ENCODE results near the gene MEGF10.
"Not testable (repeated sequence)": the region's sequence is repeated elsewhere in the genome, so short reads cannot be mapped to it uniquely, and the experiment has no call there.

MEGF10 gene

GRCh38 chr5:127290019-127290945, at the start of gene MEGF10:
Gene MEGF10, plus strand, starts transcription at chr5:127290796. Its CDS starts 40,513 bp downstream, at chr5:127331309.
- peak; percentile 68 for DNase-seq

- no peak for DNase-seq
Observed at GRCh38 chr5:127243011-127243410, 47.6 kb upstream of the MEGF10 start.

GRCh38 chr5:127254729-127255284, 35.8 kb upstream of the MEGF10 start:
- DNase-seq = no peak

GRCh38 chr5:127256886-127257597, 33.6 kb upstream of the MEGF10 start:
- no peak for DNase-seq

DNA sequence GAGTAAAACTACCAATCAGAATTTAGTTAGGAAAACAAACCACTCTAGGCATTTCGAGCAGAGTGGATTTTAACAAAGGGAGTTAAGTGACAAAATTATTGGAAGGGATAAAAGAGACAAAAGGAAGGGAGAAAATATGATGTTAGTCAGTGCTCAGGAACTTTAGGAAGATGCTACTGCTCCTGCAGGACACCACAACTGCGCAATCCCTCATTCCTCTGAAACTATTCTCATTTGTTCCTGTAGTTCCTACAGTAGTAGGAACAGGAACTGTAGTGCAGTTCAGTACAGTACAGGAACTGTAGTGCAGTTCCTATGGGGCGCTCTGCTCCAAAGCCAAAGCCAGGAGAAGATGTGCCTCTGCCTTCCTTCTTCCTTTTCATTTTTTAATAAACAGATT, 29.9 kb upstream of the MEGF10 start:
- DNase-seq = no peak

- not testable (repeated sequence) for DNase-seq
Observed at GRCh38 chr5:127265473-127265872, 25.1 kb upstream of the MEGF10 start.

DNA sequence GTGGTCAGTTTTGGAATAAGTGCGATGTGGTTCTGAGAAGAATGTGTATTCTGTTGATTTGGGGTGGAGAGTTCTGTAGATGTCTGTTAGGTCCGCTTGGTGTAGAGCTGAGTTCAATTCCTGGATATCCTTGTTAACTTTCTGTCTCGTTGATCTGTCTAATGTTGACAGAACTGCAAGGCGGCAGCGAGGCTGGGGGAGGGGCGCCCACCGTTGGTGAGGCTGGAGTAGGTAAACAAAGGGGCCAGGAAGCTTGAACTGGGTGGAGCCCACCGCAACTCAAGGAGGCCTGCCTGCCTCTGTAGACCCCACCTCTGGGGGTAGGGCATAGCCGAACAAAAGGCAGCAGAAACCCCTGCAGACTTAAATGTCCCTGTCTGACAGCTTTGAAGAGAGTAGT, 22.3 kb upstream of the MEGF10 start:
- DNase-seq = not testable (repeated sequence)

GRCh38 chr5:127270713-127271112, 19.9 kb upstream of the MEGF10 start:
- DNase-seq = not testable (repeated sequence)

DNA sequence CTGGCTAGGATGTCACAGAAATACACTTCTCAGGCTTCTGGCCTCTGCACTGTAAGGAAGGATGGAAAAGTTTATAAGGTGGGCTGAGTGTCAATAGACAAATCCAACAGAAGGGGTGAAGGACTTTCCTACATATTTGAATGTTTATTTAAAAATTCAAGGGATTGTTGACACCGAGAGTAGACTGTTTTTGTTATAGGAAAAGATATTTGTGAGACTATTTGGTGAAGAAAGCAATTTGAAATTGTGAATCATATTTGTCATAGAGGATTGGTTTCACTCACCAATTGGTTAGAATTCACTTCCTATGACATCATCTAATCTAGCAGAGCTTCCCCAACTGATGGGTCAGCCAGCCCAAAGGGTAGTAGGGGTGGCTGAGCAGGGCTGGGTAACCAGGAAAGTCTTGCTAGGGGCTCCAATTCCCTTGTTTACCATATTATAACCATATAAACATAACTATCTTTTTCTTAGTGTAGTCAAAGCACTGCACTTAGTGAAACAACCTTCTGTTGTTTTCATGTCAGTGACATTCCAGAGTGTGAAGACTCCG, 14.9 kb upstream of the MEGF10 start:
- DNase-seq = no peak

DNA sequence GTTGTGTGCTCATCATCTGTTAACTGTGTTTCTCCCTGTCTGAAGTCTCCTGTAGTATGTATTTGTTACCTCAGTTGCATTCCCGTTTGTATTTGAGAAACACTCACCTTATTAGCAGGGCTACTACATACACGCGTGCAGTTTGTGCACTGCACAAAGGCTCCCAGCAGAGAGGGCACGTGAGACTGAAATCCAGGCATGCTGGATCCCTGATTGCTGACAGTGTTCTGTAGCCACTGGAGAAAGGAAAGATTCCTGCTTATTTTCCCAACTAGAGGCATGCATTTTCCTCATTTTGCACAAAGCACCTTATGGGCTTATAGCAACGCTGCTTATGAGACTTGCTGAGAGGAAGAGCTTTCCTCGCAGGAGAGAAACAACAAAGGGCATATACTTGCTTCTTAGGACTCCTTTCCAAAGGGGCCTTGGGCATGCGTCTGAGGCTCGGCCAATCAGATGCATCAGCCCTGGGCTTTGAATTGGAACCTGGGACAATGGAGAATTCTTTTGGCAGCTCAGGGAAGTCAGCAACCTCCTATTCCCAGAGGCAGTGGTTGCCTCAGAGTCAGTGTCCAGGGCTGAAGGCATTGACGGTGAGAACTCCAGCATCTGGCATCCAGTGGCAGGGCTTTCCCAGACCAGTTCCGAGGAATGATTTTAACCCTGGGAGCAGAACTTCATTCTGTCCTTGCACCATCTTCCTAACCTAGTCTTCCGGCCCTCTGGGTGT, 9.9 kb upstream of the MEGF10 start:
- DNase-seq = peak; percentile 20

DNA sequence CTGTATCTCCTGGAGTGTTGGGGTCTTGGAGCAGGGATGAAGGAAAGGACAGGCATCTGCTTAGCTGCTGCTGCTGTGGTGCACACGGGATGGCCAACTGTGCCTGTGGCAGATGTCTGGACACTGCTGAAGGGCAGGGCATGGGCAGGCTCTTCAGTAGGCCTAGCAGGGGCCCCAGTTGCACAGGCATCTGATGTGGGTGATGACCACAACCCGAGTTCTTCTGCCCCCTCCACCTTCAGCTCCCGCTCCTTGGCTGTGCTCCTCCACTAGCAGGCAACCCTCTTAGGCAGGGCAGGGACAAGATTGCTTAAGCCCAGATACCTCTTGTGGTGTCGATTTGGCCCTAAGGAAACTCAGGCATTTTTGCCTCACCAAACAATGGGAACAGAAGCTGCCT, 9.0 kb upstream of the MEGF10 start:
- no peak for DNase-seq

DNA sequence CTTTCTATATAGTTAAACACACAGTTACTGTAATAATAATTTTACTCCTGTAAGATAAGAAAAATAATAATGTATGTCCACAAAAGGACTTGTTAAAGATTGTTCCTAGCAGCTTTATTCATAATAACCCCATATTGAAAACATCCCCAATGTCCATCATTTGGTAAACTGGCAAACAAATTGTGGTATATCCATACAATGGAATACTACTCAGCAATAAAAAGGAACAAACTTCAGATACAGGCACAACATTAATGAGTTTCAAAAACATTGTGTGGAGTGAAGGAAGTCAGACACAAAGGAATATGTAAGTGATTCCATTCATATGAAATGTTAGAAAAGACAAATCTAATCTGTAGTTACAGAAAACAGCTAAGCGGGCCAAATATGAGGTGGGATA, 1.9 kb upstream of the MEGF10 start:
- DNase-seq = no peak

GRCh38 chr5:127290946-127291693, 524 bp downstream of the MEGF10 start:
- no peak for DNase-seq

DNA sequence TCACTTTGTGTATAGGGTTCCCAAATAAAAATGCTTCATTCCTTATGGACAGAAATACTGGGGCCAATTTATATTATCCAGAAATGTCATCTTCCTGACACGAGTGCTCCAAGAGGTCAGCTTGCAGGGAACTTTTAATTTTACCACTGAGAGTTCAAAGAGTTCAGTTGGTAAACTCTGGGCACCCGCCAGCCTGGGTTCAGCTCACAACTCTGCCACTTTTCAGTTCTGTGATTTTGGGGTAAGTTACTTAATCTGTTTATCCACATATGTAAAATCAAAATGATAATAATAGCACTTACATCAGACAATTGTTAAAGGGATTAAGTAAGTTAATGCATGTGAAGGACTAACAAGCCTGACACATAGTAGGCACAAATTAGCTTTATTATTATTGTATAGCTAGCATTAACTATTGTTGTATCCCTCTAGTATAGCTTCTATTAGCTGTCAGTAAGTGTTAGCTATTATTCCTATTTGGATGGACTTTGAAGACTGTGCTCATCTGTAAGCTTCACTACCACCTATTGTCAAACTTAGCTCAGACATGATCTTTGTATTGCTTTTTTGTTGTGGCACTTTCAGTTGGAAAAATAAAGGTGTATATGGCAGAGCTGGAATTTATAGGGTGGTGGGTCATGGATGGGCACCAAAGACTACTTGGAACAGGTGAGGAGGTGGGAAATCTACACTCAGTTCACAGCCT, 1.6 kb downstream of the MEGF10 start:
- no peak for DNase-seq

- no peak for DNase-seq
Observed at GRCh38 chr5:127293373-127293772, 2.8 kb downstream of the MEGF10 start.

DNA sequence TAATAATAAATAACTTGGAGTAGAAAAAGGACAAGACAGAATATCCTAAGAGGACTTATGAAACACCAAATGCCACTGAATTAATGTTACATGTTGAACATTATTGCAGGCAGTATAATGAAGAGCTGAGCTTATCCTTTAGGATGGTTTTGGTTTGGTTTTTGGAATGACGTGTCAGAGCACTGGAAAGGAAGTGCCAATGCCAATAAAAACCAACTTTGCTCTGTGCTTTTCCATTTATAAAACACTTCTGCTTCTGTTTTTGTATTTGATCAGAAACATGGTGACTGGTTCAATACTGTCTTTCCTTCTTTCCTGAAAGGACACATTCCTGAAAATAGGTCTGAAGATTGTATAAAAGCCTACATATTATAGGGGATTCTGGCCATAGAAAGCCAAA, 4.2 kb downstream of the MEGF10 start:
- no peak for DNase-seq

DNA sequence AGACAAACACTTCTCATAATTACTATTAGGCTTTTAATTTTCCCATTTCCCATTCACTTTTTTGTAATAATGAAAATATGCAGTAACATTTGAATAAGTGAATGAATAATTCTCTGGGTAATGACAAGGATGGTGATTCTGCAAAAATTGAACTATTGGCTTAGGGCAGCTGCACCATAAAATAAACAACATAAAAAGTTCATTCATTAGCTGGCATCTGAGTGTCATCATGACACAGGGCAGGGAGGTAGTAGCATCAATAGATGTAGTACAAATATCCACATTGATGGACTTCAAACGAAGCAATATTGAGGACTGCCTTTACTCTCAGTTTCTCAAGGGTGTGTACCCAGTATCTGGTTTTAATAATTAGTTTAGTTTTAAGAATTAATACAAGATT, 4.9 kb downstream of the MEGF10 start:
- DNase-seq = no peak

GRCh38 chr5:127296321-127296720, 5.7 kb downstream of the MEGF10 start:
- no peak for DNase-seq

GRCh38 chr5:127296894-127297293, 6.3 kb downstream of the MEGF10 start:
- not testable (repeated sequence) for DNase-seq

DNA sequence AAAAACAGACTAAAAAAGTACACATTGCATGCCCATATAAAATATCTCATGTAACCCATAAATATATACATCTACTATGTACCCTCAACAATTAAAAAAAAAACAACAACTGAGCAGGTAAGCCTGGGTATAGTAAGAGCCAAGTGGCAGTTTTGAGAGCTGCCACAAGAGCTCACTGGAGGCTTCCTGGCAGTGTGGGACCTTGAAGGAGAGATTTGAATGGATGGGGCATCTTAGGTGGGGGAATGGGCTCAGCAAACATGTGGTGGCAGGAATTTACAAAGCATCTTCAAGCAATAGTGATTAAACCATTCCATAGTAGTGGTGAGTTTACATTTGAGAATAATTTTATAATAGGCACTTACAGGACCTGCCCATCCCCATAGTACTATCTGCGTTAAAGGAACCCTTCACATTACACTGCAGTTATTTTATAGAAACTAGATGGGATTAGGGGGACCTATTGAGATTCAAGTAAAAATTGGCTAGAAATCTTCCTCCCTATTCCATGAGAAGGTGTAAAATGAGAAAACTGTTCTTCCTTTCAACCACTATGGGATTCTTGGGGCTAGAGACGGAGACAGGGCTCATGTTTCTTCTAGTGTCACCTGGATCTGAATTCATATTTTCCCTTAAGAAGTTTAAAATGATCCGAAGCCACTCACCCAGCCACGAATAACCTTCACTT, 6.9 kb downstream of the MEGF10 start:
- DNase-seq = no peak

DNA sequence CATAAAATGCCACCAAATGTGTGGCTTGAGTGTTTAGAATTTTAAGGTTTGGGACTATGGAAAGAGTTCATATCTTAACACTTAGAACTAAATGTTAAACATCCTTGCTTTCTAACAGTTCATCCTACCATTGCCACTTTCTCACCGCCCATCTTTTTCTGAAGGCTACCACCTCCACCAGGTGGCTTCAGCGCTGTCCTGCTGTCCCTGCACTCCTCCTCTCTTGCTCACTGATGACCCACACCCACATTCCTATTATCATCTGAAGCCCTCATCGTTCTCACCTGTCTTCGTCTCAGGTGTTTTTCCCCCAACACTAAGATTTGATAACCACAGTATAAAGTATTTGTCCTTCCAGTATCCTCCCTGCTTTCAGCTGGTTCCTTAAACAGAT, 7.4 kb downstream of the MEGF10 start:
- DNase-seq = no peak

Data from NCI-H82 (cell line).